Measurements from ENCODE around the gene CCL19.

The CCL19 gene

DNA sequence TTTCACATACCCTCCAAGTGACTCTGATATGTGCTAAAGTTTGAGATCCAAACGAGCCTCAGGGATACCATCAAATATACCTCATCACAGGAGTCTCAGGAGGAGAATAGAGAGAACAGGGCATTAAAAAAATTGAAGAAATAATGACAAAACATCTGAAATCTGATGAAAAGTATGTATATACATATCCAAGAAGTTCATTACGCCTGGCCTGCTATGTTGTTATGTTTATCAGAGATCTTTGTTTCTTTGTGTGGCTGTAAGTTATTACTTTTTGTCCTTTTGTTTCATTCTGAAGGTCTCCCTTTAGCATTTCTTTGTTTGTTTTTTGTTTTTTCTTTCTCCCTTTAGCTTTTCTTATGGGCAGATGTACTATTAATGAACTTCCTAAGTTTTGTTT lies 2.5 kb upstream of the CCL19 start:
- DNase-seq = no peak

DNA sequence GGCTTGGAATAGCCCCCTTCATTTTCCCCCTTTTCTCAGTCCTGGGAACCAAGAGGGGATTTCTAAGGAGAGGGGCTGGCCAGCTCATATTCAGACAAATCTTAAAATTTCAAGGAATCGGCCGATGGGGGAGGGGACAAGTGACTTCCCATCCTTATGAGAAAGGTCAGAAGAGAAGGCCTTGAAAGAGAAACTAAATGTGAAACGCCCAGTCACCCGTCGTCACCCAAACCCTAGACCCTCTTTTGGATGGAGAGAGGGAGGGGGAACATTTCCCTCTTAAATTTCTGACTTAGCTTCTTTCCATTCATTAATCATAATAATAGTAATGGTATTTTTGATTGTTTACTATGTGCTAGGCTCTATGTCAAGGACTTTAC lies 850 bp upstream of the CCL19 start:
- no peak for DNase-seq

DNA sequence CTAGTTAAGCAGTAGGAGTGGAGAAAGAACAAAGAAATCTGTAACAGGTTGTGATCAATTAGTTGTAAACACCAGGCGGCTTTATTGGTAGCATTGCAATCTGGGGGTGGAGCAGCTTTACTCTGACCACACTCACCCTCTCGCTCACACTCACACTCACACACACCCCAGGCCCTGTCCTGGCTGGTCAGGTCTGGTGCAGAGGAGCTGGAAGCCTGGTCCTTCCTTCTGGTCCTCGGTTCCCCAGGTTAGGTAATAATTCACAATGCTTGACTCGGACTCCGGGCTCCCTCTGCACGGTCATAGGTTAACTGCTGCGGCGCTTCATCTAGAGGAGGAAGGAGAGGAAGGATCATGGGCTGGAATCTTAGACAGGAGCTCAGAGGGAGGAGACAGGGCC lies 1.6 kb downstream of the CCL19 start:
- DNase-seq = no peak

GRCh38 chr9:34689116-34689470 lies 2.0 kb downstream of the CCL19 start:
- no peak for DNase-seq

DNA sequence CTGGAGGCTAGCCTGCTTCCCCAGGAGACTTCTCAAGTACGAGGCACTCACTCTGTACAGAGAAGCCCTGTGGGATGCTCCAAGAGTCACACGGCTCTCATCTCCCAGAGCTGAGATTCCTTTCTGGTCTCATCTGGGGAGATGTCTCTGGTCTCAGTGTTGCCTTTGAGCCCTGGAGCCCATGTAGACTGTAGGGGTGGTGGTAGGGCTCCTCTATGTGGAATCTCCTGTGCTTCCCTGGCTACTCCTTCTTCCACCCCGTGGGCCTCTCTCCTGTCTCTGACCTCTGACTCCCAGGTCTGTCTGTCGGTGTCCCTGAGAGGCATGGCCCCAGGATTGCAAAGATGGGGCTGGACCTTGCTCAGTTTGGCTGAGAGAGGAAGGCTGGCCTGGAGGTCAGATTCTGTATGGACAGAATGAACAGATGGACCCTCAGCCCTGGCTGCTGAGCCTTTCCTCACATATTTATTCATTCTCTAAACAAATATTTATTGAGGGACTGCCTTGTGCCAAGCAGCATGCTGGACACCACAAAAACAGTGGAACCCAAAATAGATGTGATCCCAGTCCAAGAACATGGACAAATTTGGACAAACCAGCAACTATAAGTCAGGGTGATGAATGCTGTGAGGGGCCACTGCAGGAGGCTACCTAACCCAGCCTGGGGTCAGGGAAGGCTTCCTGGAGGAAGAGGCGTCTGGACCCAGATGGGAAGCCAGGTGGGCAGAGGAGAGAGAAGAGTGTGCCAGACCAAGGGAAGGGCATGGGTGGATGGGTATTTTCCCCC lies 2.6 kb downstream of the CCL19 start:
- no peak for DNase-seq

DNA sequence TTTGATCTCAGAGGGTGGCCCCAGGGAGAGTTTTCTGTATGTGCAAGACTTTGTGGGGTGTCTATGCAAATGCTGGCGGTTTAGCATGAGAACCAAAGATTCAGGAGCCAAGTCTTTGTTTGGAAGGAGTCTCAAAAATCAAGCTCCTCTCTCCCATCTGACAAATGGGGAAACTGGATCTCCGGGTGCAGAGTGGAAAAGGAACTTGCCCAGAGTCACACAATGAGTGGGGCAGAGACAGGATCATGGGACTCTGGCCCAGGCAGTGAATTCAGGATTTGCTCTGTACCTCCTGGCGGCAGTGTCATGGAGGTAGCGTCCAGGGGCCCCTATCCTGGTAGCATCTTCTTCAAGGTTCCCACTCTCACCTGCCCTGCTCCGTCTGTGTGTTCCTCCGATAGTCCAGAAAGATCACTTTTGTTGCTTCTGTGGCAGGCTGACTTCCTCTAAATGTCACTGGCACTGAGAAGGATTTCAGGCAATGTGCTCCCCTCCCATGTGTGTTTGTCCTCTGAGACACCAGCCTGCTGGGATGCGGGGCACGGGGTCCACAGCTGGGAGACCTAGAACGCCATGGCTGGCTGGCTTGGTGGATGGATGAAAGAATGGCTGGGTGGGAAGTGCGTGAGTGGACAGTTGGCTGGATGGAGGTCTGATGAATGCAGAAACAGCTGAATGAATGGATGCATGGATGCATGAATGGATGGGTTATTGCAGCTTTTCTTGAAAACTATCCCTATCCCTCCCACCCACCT lies 3.6 kb downstream of the CCL19 start:
- DNase-seq = no peak

GRCh38 chr9:34686732-34687131 lies 4.3 kb downstream of the CCL19 start:
- no peak for DNase-seq

- no peak for DNase-seq
Measured at GRCh38 chr9:34686231-34686630, 4.8 kb downstream of the CCL19 start.

GRCh38 chr9:34685591-34685990 lies 5.5 kb downstream of the CCL19 start:
- DNase-seq = no peak

- DNase-seq = no peak
Measured at GRCh38 chr9:34684816-34685215, 6.3 kb downstream of the CCL19 start.

DNA sequence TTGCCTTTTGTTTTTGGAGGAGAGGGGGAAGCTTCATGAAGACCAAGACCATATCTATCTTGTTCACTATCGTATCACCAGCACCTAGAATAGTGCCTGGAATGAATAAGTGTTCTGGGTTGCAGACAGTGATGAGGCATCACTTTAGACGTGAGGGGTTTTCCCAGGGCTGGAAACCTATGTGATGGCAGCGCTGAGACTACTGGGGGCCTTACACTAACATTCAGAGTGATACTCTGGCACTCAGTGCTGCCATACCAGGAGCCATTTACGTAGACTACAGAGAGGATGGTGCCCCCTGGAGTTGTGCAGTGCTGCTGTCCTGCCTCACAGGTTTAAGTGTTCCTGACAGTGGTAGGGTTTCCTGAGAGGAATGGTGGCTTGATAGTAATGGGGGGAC lies 6.9 kb downstream of the CCL19 start:
- DNase-seq = no peak

DNA sequence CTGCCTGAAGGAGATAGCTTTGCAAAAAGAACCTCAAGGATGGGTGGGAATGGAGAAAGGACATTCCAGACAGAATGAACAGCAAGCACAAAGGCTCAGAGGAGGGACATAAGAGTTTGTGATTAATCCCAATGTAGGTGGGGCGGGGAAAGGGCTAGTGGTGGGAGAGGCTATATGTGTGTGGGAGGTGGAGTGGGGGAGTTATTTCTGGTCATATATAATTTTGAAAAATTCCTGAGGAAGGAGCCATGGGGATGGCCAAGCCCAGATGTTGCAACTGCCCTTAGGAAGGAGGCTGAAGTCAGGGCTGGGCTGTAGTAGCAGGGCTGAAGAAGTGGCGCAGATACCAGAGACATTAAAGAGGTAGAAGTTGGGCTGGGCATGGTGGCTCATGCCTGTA lies 15.2 kb downstream of the CCL19 start:
- no peak for DNase-seq

- DNase-seq = peak; percentile 34
Measured at GRCh38 chr9:34675048-34675714, 15.9 kb downstream of the CCL19 start.

DNA sequence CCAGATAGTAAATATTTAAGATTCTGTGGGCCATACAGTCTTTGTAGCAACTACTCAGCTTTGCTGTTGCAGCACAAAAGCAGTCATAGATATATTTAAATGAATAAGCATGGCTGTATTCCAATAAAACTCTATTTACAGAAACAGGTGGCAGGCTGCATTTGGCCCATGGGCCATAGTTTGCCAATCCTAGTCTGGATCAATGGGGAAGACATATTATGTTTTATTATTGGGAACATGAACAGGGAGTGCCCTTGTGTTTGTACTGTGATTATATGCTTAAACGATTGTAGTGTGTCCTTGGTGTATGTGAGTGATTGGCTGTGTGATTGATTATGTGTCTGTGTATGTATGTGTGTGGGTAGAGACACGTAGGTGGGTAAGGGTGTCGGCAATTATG lies 16.6 kb downstream of the CCL19 start:
- no peak for DNase-seq

- no peak for DNase-seq
Measured at GRCh38 chr9:34671307-34671706, 19.8 kb downstream of the CCL19 start.

GRCh38 chr9:34669809-34670562 lies 21.1 kb downstream of the CCL19 start:
- no peak for DNase-seq

DNA sequence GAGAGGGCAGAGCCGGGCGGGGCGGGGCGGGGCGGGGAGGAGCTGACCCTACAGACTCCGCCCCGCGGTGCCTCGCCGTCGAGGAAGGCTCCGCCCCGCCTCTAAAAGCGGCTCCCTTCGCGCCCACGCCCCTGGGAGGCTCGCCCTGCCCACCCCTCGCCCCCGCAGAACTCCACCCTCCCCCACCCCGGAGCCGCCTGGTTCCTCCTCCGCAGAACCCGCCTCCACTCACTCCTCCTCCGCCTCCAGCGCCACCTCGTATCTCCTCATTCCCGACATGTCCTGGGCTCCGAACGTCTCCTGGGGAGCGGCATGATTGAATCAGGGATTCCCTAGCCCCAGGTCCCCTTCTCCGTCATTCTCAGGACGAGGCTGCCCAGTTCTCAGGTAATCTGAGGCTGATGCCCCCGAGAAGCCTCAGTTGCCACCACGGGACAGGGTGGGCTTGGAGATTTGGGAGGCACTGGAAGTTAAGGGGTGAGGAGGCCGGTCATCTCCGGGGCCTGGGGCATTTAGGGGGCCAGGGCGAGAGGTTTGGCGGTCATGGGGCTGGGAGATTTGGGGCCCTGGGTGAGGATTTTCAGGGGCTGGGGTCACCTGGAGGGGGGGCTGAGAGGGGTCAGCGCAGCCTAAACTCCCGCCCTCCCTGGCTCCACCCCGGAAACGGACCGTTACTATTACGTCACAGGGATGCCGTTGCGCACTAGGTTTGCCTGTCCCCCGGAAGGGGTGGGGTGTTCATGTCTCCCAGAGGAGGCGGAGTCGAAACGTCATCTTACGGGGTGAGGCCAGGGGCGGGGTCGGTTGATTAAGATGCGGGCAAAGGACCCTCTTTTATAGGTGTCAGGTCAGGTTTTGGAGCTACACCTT lies 25.5 kb downstream of the CCL19 start:
- no peak for DNase-seq

GRCh38 chr9:34665067-34665380 lies 26.1 kb downstream of the CCL19 start:
- no peak for DNase-seq

GRCh38 chr9:34664281-34665066 lies 26.6 kb downstream of the CCL19 start:
- peak; percentile 22 for DNase-seq

DNA sequence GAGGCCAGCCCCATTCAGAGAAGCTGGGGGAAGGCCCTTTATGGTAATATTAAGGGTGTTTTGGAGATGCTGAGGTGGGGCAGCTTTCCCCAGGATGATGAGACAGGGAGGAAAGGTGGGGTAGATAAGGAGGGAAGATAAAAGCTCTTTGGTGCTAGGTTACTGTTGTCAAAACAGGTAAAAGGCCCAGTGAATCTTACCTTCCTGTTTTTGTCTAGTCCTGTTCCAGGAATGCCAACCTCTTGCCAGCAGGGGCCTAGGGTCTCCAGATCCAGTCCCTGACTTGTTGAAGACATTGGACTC lies 27.8 kb downstream of the CCL19 start:
- no peak for DNase-seq

GRCh38 chr9:34662526-34663302 lies 28.4 kb downstream of the CCL19 start, which contains the start of gene CCL27:
Gene CCL27, minus strand, starts transcription at chr9:34662657. Its CDS starts 24 bp downstream, at chr9:34662633.
- DNase-seq = no peak

All from KG1 (cell line).